Spinal cord (tissue), 10 donors: ENCODE measurements around the gene NUMA1. TPM values are rescaled to one million over a fixed set of nuclear protein-coding genes. Genes with fewer than 3 reads are reported as not detected.

Experiments
- DNase-seq, 6 donors: peaks; one replicate each; pipeline versions ENCODE4 v3.0.0 to v3.0.0-alpha.2; 2013 to 2015; ENCODE audit warnings: low spot score in 6 of 6, low read depth in 4 of 6
- H3K27ac ChIP-seq: one replicate; pipeline ENCODE4 v1.5.1; 2013; ENCODE audit warnings: low read depth, low read length, control low read depth
- H3K27me3 ChIP-seq: one replicate; pipeline ENCODE4 v1.6.1; 2013; ENCODE audit warnings: low read length; ENCODE audit not compliant: control insufficient read depth, insufficient read depth
- H3K36me3 ChIP-seq: one replicate; pipeline ENCODE4 v1.6.1; 2013; ENCODE audit warnings: low read length; ENCODE audit not compliant: control insufficient read depth, insufficient read depth
- H3K4me1 ChIP-seq: one replicate; pipeline ENCODE4 v1.6.1; 2013; ENCODE audit warnings: low read length; ENCODE audit not compliant: control insufficient read depth, insufficient read depth
- H3K4me3 ChIP-seq: one replicate; pipeline ENCODE4 v1.5.1; 2013; ENCODE audit warnings: low read depth, low read length, control low read depth
- H3K9me3 ChIP-seq: one replicate; pipeline ENCODE4 v1.6.1; 2013; ENCODE audit warnings: low read length; ENCODE audit not compliant: control insufficient read depth, insufficient read depth
- WGBS: methylation state at CpG from one replicate; pipeline ENCODE4 v1.1.5; 2013; ENCODE audit warnings: missing lambda C conversion rate; ENCODE audit not compliant: insufficient coverage; 5-methylcytosine and 5-hydroxymethylcytosine counted together
- polyA plus RNA-seq, 2 donors: library from polyadenylated mRNA; unstranded; fragments of 120-200 nt; gene quantifications; one replicate each; pipeline ENCODE4 v1.2.1, GENCODE V29; 2013; ENCODE audit not compliant: insufficient read length in 2 of 2
- total RNA-seq, 2 donors: library from RNA; depleted of rRNA in 1 of 2; stranded (reverse); fragments of 120-200 nt in 1 of 2; fragments of >200 nt in 1 of 2; gene quantifications; one replicate each; pipeline versions ENCODE4 v1.2.3 to v1.2.4, GENCODE V29; 2013 to 2014
- donor health status: healthy.

Gene NUMA1
- total and polyA plus RNA-seq, 4 donors = 104 to 187 (median 165) TPM

GRCh38 chr11:72075109-72075508 is 5.2 kb downstream of the NUMA1 start:
- Histone ChIP-seq H3K27me3 (no peaks in the 10 kb centered on the region), H3K9me3 (no peaks in the 10 kb centered on the region), H3K4me3 (no peak overlapping the region), H3K36me3 (no peaks in the 10 kb centered on the region), H3K27ac (no peak overlapping the region), H3K4me1 (peaks cover 17% of the 10 kb centered on the region)
- peak in 1 of 6 donors; percentile 53 for DNase-seq
- WGBS = 50% methylated on average over 1 of the region's 1 CpG

GRCh38 chr11:72072348-72072747 is 8.0 kb downstream of the NUMA1 start:
- Histone ChIP-seq H3K27me3 (no peaks in the 10 kb centered on the region), H3K9me3 (no peaks in the 10 kb centered on the region), H3K27ac (peak overlapping the region; percentile 29), H3K4me3 (no peak overlapping the region), H3K36me3 (peaks cover 3% of the 10 kb centered on the region), H3K4me1 (peaks cover 9% of the 10 kb centered on the region)
- no peak for DNase-seq
- WGBS = 53% methylated on average over 3 of the region's 3 CpGs

DNA sequence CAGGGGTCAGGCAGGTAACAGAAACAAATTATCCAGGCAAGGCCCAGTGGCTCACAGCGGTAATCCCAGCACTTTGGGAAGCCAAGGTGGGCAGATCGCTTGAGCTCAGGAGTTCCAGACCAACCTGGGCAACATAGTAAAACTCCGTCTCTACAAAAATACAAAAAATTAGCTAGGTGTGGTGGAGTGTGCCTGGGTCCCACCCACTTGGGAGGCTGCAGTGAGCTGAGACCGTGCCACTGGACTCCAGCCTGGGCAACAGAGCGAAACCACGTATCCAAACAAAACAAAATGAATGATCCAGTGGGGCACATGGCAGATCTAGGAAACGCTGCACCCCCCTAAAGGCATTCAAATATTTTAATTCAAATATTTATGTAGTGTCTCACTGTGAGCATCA is 9.9 kb downstream of the NUMA1 start:
- Histone ChIP-seq H3K9me3 (no peaks in the 10 kb centered on the region), H3K4me1 (peaks cover 9% of the 10 kb centered on the region), H3K4me3 (no peak overlapping the region), H3K27me3 (no peaks in the 10 kb centered on the region), H3K27ac (peak overlapping the region; percentile 54), H3K36me3 (peaks cover 3% of the 10 kb centered on the region)
- DNase-seq = no peak
- WGBS = 100% methylated on average over 1 of the region's 7 CpGs

DNA sequence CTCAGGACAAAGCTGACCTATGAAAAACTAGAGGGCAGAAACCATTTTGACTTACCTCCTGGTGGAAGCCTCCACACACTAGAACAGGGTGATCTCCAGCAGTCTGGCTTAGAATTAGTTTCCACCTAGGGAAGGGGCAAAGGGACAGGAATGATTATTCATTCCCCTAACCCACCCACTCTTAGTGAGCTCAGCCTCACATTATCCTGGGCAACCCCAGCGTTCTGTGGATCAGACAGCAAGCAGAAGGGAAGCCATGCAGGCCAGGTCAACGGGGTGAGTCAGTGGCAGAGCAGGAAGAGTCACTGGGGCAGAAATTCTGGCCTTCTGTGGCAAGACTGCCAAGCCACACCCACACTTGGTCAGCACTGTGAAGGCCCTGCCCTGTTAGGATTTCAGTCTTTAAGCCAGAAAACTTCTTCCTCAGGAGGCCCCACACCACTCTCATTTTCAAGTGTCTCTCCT is 10.5 kb downstream of the NUMA1 start:
- no peak overlapping the region for H3K4me3 ChIP-seq
- H3K27me3 ChIP-seq = no peaks in the 10 kb centered on the region
- no peak for DNase-seq
- no peaks in the 10 kb centered on the region for H3K9me3 ChIP-seq
- H3K27ac ChIP-seq = peak overlapping the region; percentile 54
- H3K36me3 ChIP-seq = peaks cover 3% of the 10 kb centered on the region
- H3K4me1 ChIP-seq = peaks cover 9% of the 10 kb centered on the region
- 50% methylated on average over 1 of the region's 2 CpGs for WGBS

- no peak overlapping the region for H3K4me3 ChIP-seq
- H3K27ac ChIP-seq = peak overlapping the region; percentile 54
- H3K4me1 ChIP-seq = peaks cover 9% of the 10 kb centered on the region
- H3K9me3 ChIP-seq = no peaks in the 10 kb centered on the region
- H3K36me3 ChIP-seq = peaks cover 3% of the 10 kb centered on the region
- no peak for DNase-seq
- H3K27me3 ChIP-seq = no peaks in the 10 kb centered on the region
Observed at GRCh38 chr11:72069200-72069599, 11.1 kb downstream of the NUMA1 start.

- no peak overlapping the region for H3K27ac ChIP-seq
- DNase-seq = no peak
- no peak overlapping the region for H3K4me3 ChIP-seq
- no peaks in the 10 kb centered on the region for H3K27me3 ChIP-seq
- H3K36me3 ChIP-seq = peaks cover 3% of the 10 kb centered on the region
- H3K9me3 ChIP-seq = no peaks in the 10 kb centered on the region
- peaks cover 8% of the 10 kb centered on the region for H3K4me1 ChIP-seq
Observed at GRCh38 chr11:72067676-72068075, 12.7 kb downstream of the NUMA1 start.

GRCh38 chr11:72067266-72067665 is 13.1 kb downstream of the NUMA1 start:
- Histone ChIP-seq H3K4me1 (peaks cover 4% of the 10 kb centered on the region), H3K27ac (no peak overlapping the region)

GRCh38 chr11:72066855-72067254 is 13.5 kb downstream of the NUMA1 start:
- Histone ChIP-seq H3K36me3 (peaks cover 3% of the 10 kb centered on the region), H3K4me3 (no peak overlapping the region), H3K27ac (no peak overlapping the region), H3K27me3 (no peaks in the 10 kb centered on the region), H3K4me1 (peaks cover 4% of the 10 kb centered on the region), H3K9me3 (no peaks in the 10 kb centered on the region)
- DNase-seq = no peak

More at GRCh38 chr11:72067266-72067665, 13.1 kb downstream of the NUMA1 start:
- no peak for DNase-seq
- no peaks in the 10 kb centered on the region for H3K9me3 ChIP-seq
- no peak overlapping the region for H3K4me3 ChIP-seq
- no peaks in the 10 kb centered on the region for H3K27me3 ChIP-seq
- peaks cover 3% of the 10 kb centered on the region for H3K36me3 ChIP-seq

DNA sequence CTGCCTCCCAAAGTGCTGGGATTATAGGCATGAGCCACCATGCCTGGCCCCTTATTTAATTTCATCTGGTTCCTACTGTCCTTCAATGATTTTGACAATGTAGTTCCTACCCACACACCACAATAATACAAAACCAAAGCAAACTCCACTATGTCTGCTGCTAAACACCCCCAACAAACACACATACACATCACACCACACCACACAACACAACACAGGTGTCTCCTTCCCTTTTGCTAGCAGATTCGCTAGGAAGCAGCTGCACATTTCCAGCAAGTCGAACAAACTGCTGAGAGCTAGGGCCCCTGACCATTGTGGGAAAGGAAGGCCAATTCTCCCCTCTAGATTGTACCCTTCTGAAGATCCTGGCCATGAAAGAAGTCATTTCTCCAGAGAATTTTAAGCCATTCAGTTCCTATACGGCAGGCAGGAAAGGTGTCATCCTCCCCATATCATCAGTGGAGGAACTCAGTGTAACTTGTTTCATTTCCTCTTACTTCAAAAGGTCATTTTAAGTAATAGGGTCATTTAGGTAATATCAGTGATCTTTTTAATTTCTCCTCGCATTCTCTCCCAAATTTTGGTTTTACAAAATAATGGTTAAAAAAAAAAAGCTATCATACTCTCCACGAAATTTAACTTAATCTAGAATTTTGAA is 18.5 kb downstream of the NUMA1 start:
- WGBS = 100% methylated on average over 1 of the region's 5 CpGs
- DNase-seq = no peak
- Histone ChIP-seq H3K36me3 (peaks cover 5% of the 10 kb centered on the region), H3K4me1 (no peaks in the 10 kb centered on the region), H3K27ac (no peak overlapping the region), H3K27me3 (no peaks in the 10 kb centered on the region), H3K9me3 (no peaks in the 10 kb centered on the region), H3K4me3 (no peak overlapping the region)

- Histone ChIP-seq H3K27ac (no peak overlapping the region), H3K27me3 (no peaks in the 10 kb centered on the region)
- no CpG with 5 or more reads among the region's 3 CpGs for WGBS
Observed at GRCh38 chr11:72058416-72059034, 21.8 kb downstream of the NUMA1 start.

More at GRCh38 chr11:72058416-72059034, 21.8 kb downstream of the NUMA1 start:
- DNase-seq = no peak
- Histone ChIP-seq H3K4me1 (no peaks in the 10 kb centered on the region), H3K36me3 (peaks cover 5% of the 10 kb centered on the region), H3K4me3 (no peak overlapping the region), H3K9me3 (no peaks in the 10 kb centered on the region)
